GM21723 (cell line): ENCODE measurements around the gene HMGN5.

ENCODE experiments used
- ATAC-seq: cut with Tn5 transposase; IDR thresholded peaks from one replicate; pipeline ENCODE4 v1.9.1; 2021; ENCODE audit warnings: mild to moderate bottlenecking, moderate library complexity; ENCODE audit not compliant: unreplicated experiment

HMGN5 gene

GRCh38 chrX:81120936-81121371 is 80.8 kb downstream of the HMGN5 start:
- peak; percentile 68 for ATAC-seq

- ATAC-seq: peak; percentile 26
Measured at GRCh38 chrX:81120258-81120935, 81.3 kb downstream of the HMGN5 start.

GRCh38 chrX:81114757-81115156 is 87.0 kb downstream of the HMGN5 start:
- ATAC-seq: no peak

- no peak for ATAC-seq
Measured at GRCh38 chrX:81110286-81110685, 91.4 kb downstream of the HMGN5 start.

GRCh38 chrX:81082649-81083048 is 119.1 kb downstream of the HMGN5 start:
- no peak for ATAC-seq
